ENCODE data around the gene SHH.
"Not testable (repeated sequence)": the region's sequence is repeated elsewhere in the genome, so short reads cannot be mapped to it uniquely, and the experiment has no call there.

Gene SHH

DNA sequence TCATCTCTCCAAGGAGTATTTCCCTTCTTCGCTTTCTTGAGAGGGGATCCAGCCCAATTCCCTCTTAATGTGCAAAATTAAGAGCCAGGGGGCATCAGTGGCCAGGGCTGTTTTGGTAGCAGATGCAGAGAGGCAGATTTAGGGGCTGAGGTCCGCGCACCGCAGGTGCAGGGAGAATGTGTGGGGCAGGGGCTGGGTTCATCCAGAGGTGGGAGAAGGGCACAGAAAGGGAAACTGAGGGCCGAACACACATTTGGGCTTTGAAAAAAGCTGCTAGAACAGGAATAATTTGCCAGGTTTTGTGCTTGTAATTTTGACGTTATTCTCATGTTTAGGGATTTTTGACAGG is 6.5 kb upstream of the SHH start:
- DNase-seq: no peak

DNA sequence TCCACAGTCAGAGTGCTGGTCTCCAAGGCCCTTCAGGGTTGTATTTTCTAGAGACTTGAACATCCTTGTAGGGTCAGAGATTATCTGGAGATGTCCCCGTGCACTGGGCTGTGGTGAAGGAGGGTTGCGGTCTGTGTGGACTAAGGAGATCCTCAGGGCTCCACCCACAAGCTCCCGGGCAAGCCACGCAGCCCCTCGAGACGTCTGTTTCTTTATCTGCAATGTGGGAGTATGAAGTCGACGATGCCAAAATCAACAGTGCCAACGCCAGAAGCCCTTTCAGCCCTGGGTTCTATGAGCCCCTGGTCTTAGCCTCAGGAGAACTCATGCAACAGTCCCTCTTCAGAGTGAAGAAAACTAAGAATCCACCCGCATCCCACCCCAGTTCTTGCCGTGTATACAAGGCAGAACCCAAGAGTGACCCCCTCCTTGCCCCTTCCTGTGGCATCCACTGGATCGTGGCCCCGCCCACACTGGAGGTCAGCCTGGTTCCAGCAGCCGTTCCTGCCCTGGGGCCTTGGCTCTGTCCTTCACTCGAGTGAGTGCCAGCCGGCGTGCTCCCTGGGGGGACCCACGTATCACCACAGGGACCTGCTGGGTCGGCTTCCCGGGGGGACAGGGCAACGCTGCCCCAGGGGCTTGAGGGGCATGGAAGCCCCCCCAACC is 6.0 kb upstream of the SHH start:
- DNase-seq: no peak

DNA sequence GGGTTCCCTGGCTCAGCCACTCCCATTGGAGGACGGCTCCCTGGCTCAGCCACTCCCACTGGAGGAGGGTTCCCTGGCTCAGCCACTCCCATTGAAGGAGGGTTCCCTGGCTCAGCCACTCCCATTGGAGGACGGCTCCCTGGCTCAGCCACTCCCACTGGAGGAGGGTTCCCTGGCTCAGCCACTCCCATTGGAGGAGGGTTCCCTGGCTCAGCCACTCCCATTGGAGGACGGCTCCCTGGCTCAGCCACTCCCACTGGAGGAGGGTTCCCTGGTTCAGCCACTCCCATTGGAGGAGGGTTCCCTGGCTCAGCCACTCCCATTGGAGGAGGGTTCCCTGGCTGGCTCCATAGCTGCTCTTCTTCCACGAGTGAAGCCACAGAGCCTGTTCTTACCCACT is 5.3 kb upstream of the SHH start:
- not testable (repeated sequence) for DNase-seq

DNA sequence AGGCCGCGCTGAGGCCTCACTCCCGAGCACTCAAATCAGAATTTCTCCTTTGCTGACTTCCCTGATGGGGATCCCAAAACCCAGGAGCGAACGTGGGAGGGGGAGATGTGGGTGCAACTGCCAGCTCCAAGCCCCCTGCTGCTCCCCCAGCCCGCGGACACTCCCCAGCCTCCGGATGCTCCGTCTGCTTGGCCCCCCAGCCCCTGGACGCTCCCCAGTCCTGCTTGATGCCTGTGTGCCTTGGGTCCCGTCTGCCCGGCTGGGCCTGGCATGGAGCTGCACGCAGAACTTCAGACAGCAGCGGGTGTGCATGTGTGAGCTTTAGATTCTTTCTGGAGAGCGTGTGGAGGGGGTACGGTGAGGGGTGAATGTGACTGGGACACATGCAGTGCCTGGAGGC is 4.7 kb upstream of the SHH start:
- DNase-seq: no peak

DNA sequence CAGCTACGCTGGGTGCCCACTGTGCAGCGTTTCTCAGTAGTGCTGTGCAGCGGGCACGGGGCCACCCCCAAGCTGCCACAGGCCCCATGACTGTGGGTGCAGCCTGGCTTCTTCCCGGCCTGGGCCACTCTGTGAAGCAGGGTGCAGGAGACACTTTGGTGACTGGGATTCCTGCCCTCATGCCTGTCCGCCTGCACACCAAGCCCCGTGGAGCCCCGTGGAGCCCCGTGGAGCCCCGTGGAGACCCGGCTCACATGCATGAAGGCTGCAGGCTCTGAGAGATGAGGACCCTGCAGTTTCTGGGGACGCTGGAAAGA is 3.9 kb upstream of the SHH start:
- DNase-seq: no peak

DNA sequence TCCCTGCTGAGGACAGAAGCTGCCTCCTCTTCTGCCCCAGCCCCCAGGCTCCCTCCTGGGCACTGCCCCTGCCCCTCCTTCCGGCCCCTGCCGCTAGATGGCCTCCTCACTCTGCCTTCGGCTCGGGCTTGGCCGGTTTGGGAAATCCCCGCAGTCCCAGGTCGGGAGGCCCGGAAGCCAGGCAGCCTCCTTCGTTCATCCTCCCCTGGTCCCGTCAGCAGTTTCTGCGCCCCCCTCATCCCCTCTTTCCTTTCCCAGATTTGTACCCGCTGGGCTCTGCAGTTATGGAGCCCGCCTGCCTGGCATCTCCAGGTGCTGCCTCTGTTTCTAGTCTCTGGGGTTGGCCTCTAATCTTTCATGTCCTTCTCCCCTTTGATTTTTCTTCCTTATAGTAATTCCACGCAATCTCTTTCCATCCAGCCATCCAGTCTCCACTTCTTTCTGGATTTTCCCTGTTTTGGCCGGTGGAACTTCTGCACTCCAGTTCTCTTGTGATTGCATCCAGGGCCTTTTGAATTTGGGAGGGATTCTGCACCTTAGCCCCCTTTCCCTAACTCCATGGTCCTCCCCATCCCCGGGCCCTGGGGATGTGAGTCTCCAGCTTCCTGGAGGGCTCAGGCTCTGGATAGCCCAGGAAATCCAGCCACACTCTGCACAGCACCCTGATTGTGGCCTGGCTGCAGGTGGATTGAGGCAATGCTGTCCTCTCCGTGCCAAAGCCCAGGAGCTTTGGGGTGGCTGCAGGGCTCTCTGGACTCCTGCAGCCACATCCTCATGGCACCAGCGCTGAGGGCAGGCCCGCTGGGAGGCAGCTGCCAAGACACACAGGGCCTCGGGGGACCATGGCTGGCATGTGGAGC is 3.3 kb upstream of the SHH start:
- peak; percentile 84 for DNase-seq

DNA sequence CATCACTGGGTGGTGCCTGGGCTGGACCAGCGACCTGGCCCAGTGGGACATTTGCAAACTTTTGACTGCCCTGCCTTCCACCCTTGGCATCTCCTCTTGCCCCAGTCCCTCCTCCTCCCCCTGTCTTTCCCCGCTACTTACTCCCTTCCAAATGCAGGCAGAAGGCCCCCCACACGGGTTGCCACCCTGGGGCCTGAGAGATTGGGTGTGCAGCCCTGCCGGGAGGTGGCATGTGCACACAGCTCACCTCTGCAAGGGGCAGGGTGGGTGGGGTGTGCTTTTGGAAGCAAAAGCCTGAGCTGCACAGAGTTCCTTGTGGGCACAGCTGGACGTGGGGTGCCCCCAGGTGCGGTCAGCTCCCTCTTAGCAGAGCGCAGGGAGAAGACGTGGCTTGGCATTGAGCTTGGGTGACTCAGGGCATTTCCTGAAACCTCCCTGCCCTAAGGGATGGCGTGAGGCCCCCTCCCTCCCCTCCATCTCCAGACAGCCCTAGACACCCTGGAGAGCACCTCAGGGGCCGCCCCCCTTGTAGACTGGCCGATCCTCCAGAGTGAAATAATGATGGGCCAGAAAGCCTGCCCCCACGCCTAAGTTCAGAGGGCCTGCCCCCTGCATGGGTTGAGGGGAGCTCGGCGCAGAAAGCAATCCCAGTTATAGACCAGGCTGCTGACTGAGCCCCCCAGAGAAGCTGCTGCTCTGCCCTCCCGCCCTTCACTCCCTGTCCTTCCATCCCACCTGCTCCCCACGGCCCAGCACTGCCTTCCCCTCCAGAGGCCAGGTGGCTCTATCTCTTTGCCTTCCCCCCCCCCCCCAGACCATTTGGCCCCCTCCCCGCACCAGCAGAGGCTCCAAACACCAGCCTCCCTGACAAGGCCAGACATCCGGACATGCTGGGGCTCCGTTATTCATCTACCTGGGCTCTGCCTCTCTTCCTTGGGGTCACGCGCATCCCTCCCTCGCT is 2.3 kb upstream of the SHH start:
- DNase-seq: no peak

DNA sequence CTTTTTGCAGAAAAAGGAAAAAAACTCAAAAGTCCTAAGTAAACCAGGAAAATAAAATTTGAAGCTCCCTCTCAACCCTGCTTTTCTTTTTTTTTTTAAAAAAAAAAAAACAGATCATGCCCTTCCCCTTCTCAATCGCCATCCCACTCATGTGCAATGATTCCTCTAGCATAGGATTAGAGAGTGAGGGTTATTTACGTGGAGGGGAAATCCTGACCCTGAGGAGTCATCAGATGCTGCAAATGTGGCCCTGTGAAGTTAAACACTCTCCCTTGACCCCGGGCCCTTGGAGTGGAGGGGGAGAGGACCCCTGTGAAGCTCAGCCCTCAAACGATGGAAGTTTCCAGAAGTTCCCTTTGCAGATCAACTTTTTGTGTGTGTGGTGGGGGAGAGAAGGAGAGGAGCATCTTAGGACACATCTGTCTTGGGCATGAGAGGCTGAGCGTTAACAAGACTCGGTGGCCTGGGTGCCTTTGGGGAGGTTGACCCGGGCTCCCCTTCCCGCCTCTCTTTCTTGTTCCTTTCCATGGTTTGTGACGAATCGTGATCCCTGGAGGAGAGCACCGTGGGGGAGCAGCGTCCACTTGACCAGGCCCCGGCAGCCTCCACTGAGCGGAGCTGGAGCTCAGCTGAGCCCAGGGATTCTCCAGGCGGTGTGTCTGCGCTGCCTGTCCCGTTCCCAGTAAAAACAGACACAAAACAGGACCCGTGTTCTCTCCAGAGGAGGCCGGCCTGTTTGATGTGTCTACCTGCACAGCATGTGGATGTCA is 1.5 kb upstream of the SHH start:
- no peak for DNase-seq

DNA sequence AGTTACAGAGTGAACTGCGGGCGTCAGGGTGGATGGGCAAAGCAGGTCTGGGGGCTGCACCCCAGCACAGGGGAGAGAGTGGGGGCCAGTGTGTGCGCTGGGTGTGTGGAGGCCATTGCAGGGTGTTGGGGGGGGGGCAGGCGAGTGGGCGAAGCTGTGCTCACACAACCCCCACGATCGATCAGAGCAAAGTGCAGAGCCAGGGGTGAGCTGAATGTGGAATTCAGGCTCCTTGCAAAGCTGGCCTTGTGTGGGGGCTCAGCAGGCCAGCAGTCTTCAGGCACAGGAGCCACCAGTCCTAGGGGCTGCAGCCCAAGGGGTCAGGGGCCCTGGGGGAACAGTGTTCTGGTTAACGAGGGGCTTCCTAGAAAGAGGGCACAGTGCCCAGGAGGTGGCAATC is 862 bp upstream of the SHH start:
- no peak for DNase-seq

DNA sequence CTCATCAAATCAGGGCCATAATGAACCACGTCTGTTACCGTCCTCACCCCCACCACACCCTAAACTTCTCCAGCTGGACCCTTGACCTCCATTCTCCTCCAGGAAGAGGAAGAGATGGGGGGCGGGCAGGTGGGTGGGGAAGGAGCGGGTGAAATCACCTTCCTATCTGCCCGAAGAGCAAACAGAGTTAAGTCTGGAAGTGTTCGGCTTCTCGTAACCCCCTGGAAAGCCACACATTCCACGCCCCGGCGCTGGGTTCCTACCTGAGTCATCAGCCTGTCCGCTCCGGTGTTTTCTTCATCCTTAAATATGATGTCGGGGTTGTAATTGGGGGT is 736 bp downstream of the SHH start:
- DNase-seq: no peak

DNA sequence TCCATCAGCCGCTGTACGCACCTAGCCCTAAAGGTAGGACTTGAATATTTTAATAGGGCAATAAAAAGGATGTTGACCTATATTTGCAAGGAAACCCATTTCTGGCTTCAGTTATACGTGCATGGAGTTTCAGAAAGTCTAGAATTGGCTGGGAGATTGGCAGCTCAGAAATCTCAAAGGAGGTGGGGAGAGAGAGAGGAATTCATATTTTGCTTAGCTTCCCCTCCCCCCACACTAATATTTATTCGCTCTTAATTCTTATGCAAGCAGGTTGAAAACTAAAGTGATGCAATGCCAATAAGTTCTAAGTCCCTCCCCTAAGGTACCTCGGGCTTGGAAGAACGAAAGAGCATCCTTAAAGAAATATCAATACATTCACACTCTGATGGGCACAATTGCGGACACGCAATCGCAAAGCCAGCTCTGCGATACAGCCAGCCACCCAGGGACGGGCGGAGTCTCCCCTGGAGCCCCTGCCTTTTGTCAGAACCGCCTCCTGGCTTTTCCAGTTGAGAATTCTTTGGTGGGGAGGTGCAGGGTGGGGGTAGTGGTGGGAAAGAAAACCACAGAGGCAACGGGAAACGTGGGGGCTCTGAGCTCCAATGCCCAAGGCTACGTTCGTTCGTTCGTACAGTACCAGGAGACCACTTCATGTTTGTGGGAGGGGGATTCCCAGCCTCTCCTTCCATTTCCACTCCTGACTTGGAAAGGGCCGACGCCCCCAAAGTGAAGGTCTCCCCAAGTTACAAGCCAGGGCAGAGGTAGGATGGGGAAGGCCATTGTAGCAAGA is 1.3 kb downstream of the SHH start:
- no peak for DNase-seq

DNA sequence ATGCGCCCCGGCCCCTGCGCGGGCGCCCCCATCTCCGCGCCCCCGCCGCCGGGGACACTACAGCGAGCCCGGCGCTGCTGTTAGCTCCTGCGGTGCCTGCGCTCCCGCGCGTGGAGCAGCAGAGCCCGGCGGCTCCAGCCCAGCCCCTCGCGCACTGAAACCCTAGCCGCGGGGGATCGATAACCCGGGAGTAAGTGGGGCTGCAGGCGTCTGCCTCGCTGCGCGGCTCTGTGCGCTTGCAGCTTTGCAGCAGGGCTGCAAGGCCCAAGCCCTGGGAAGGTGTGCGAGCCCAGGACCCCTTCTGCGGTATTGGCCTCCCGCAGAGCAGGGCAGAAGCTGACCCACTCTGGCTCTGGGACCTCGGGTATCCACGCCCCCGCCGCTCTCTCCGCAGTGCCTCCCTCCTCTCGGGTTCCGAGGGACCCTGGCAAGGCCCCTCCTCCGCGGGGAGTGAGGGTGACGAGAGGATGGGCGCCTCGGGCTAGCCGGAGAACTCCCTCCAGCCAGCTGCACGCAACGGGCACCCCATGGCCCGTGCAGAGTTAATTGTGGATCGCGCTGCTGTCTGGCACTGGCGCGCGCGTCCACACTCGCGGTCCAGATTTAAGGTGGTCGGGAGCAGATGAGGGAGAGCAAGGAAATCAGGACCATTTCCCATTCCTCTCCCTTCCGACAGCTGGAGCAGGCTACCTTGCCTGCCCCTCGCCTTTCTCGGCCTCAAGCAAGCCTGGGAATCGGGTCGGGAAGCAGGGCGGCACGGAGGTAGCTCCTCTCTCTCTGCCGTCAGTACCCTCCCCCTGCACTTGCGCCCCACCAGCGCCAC is 2.1 kb downstream of the SHH start:
- no peak for DNase-seq

DNA sequence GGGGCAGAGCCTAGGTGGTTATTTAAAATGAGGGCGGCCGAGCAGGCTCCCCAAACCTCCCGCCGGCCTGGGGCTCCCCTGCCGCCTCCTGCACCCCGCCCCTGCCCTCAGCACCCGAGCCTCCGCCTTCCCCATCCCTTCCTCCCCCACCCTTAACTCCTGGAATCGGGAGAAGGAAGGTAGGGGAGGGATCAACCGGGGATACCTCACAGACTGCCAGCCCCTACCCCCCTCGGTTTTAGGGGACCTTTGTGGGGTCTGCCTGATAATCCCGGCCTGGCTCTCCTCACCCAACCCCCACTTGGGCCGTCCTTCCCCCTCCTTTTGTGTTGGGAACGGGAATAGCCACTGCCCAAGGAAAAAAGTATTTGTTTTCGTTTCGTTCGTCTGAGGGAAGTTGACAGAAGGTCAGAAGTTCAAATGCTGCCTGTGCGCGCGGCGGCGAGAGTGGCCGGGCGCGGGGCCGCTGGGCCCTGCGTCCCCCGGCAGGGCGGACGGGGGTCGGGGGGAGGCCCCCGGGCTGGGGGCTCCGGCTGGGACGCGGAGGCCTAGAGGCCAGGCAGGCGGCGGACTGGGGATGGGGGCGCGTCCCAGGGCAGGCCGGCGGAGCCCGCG is 2.8 kb downstream of the SHH start:
- no peak for DNase-seq

DNA sequence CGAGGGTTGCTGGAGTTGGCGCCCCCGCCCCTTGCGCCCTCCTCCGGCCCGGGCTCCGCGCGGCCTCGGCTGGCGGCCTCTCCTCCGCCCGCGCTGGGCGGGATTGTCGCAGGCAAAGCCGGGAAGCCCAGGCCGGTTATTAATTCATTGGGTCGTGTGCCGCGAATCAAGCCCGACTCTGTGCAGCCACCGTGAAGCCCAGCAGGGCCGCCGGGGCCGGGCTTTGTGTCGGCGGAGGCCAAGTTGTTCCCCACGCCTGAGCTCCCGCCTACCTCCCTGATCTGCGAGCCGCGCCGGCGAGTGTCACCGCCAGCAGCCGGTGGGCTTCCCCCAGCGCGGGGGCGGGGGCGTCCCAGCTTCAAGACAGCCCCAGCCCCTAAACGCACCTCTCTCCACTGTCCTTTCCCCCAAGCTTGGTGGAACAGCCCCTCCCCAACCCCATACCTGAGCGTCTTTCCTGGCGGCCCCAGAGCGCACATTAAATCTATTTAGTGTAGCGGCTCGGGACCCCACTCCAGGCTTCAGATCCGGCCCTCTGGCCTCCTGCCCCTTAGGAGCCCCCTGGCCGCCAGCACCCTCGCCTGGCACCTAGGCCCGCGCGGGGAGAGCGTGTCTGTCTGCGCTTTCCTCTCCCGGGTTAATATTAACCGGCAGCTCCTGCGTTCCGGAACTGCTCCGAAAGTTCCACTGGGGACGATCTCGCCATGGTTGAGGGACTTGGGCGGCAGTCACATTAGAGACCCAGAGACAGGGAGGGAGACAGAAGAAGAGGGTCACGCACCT is 3.5 kb downstream of the SHH start:
- no peak for DNase-seq

DNA sequence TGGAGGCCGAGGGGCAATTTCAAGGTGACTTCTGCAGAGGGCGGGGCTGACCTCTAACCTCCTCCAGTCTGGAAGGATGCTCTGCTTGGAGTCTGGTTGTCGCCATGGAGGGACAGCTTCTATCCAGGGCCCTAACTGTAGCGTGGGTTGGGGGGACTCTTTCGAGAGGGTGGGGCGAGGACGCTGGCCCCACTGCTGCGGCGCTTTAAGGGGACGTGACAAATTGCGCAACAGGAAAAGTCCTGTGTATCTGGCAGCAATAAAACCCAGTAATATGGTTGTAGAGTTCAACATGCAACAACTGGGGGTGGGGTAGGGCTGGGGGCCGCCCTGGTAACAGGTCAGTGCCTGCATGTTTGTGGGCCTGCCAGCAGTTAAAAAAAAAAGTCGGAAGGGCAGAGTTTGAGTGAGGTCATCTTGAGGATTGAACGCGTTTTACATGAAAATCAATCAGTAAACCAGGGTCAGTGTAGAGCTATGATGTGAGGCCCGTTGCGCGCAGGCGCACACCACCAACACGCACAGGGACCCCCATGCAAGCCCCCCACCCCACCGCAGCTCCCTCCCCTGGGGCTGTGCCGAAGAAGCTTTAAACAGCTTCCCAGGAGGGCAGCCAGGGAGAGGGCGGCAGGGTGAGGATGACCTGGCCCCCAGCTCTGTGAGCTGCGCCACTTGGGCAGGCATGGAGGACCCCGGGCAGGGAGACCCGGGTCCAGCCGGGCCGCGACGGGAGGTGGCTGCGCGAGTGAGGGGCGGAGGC is 4.3 kb downstream of the SHH start:
- no peak for DNase-seq

DNA sequence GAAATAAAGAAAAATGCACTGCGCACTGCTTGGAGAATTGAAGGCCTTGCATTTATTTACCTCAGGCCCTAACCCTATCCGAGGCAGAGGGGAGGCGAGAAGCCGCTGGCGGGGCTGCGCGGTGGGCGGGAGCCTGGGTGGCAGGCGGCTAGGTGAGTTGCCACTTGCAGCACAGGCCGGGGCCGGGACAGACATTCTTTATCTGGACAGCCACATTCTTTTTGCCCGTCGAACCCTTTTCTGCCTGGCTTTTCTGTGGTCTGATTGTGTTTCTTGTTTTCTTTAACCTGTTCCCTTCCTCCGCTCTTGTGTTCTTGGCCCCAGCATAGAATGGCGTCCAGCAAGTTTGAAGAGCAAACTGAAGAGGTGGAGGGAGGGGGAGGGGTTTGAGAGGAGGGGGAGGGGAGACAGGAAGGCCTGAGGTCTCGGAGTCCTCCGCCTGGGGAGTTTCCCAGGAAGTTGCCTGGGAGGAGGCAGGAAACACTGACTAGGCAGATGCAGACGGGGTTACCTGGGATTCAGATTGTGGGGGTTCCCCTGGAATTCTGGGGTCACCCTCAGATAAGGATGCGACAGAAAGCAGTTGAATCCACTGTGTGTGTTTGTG is 5.1 kb downstream of the SHH start:
- no peak for DNase-seq

DNA sequence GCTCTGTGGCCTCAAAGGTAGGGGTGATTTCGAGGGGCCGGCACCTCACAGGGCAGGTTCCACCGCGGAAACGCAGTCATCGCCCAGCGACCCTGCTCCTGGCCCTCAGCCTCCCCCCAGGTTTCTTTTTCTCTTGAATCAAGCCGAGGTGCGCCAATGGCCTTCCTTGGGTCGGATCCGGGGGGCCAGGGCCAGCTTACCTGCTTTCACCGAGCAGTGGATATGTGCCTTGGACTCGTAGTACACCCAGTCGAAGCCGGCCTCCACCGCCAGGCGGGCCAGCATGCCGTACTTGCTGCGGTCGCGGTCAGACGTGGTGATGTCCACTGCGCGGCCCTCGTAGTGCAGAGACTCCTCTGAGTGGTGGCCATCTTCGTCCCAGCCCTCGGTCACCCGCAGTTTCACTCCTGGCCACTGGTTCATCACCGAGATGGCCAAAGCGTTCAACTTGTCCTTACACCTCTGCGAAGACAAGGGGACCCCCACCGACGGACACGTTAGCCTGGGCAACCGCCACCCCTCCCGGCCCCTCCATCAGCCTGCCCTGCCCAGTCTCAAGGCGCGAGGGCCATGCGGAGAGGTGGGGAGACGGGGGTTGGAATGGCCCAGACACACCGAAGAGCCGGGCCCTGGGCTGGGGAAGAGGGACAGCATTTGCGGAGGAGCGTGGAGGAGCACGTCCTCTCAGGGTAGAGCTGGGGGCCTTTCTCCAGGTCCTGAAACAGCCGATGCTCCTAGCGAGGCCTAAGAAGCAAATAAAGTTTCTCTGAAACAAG is 6.0 kb downstream of the SHH start:
- no peak for DNase-seq

DNA sequence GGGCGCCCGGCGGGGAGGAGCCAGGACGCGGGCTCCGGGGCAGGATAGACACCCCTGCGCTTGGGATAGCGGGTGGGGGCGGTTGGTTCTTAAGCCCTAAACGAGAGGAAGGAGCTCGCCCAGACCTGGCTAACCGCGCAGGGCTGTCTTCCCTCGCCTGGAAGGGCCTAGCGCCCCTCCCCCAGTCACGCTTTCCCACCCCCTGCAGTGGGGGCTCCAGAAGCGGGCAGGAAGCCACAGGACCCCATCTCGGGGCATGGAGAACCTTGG is 6.5 kb downstream of the SHH start:
- no peak for DNase-seq
